Measurements from ENCODE around the gene SGF29. TPM values are rescaled to one million over a fixed set of nuclear protein-coding genes. Genes with fewer than 3 reads are reported as not detected.
A peak's percentile ranks its signal among the peaks of the same experiment; 100 is the strongest.
"Not testable (repeated sequence)": the region's sequence is repeated elsewhere in the genome, so short reads cannot be mapped to it uniquely, and the experiment has no call there.

SGF29 gene
- polyA plus RNA-seq, 1 experiment = 1.7 TPM

- H3K27ac ChIP-seq (ENCODE audit: low read depth, low read length) = no peak overlapping the region
- ChIA-PET POLR2A (no interaction called here), CTCF (interaction anchor here (0.6 kb wide), 1 partner anchor 14 kb away, joined by 4 read pairs; no protein-coding TSS in a partner anchor)
- DNase-seq (ENCODE audit: low read depth, low spot score) = no peak
- H3K4me3 ChIP-seq (ENCODE audit: low read depth, low read length) = no peak overlapping the region
- TF ChIP-seq CTCF (IDR thresholded peaks at IDR 0.05; ENCODE audit: low read depth, low read length) = no peak
- no peaks in the 10 kb centered on the region for H3K9me3 ChIP-seq (ENCODE audit: control insufficient read depth, insufficient read depth, low read length)
- H3K27me3 ChIP-seq (ENCODE audit: control insufficient read depth, insufficient read depth, low read length) = peaks cover 2% of the 10 kb centered on the region
Measured at GRCh38 chr16:28596115-28596630, 42.5 kb downstream of the SGF29 start.

GRCh38 chr16:28596840-28597691 is 43.3 kb downstream of the SGF29 start, which contains the start of gene SULT1A2:
TSS of gene SULT1A2 (minus strand) at chr16:28597050. CDS start at chr16:28595930, 1,120 bp downstream.
- no peaks in the 10 kb centered on the region for H3K9me3 ChIP-seq (ENCODE audit: control insufficient read depth, insufficient read depth, low read length)
- DNase-seq (ENCODE audit: low read depth, low spot score) = no peak
- ChIA-PET POLR2A (no interaction called here), CTCF (interaction anchor here (0.6 kb wide), 1 partner anchor 13 kb away, joined by 4 read pairs; no protein-coding TSS in a partner anchor)
- no peak within 1 kb of the TSS for H3K27ac ChIP-seq (ENCODE audit: low read depth, low read length)
- H3K27me3 ChIP-seq (ENCODE audit: control insufficient read depth, insufficient read depth, low read length) = peaks cover 2% of the 10 kb centered on the region
- TF ChIP-seq CTCF (IDR thresholded peaks at IDR 0.05; ENCODE audit: low read depth, low read length) = no peak
- H3K4me3 ChIP-seq (ENCODE audit: low read depth, low read length) = no peak within 1 kb of the TSS

GRCh38 chr16:28597692-28598261 is 44.1 kb downstream of the SGF29 start:
- POLR2A ChIA-PET = no interaction called here
- Histone ChIP-seq H3K27me3 (ENCODE audit: control insufficient read depth, insufficient read depth, low read length) (peaks cover 4% of the 10 kb centered on the region), H3K9me3 (ENCODE audit: control insufficient read depth, insufficient read depth, low read length) (no peaks in the 10 kb centered on the region), H3K4me3 (ENCODE audit: low read depth, low read length) (no peak overlapping the region), H3K27ac (ENCODE audit: low read depth, low read length) (no peak overlapping the region)
- no peak for DNase-seq (ENCODE audit: low read depth, low spot score)
- CTCF ChIA-PET = no interaction called here
- 0 out of 2 replicates have a peak, but pooled peaks have one; percentile 9 for TF ChIP-seq CTCF (IDR thresholded peaks at IDR 0.05; ENCODE audit: low read depth, low read length)

- CTCF ChIA-PET; H3K27ac ChIP-seq (ENCODE audit: low read depth, low read length); POLR2A ChIA-PET: not testable (repeated sequence)
Measured at GRCh38 chr16:28599377-28600285, 45.9 kb downstream of the SGF29 start.

GRCh38 chr16:28600965-28601364 is 47.2 kb downstream of the SGF29 start:
- CTCF ChIA-PET; DNase-seq (ENCODE audit: low read depth, low spot score); H3K9me3 ChIP-seq (ENCODE audit: control insufficient read depth, insufficient read depth, low read length); H3K27ac ChIP-seq (ENCODE audit: low read depth, low read length); POLR2A ChIA-PET; H3K4me3 ChIP-seq (ENCODE audit: low read depth, low read length): not testable (repeated sequence)
- H3K27me3 ChIP-seq (ENCODE audit: control insufficient read depth, insufficient read depth, low read length) = peaks cover 26% of the 10 kb centered on the region

More at GRCh38 chr16:28599377-28600285, 45.9 kb downstream of the SGF29 start:
- H3K9me3 ChIP-seq (ENCODE audit: control insufficient read depth, insufficient read depth, low read length); H3K4me3 ChIP-seq (ENCODE audit: low read depth, low read length); DNase-seq (ENCODE audit: low read depth, low spot score): not testable (repeated sequence)
- H3K27me3 ChIP-seq (ENCODE audit: control insufficient read depth, insufficient read depth, low read length) = peaks cover 19% of the 10 kb centered on the region

GRCh38 chr16:28601589-28601988 is 47.9 kb downstream of the SGF29 start:
- H3K27ac ChIP-seq (ENCODE audit: low read depth, low read length); H3K9me3 ChIP-seq (ENCODE audit: control insufficient read depth, insufficient read depth, low read length); POLR2A ChIA-PET; H3K4me3 ChIP-seq (ENCODE audit: low read depth, low read length); DNase-seq (ENCODE audit: low read depth, low spot score); CTCF ChIA-PET: not testable (repeated sequence)
- H3K27me3 ChIP-seq (ENCODE audit: control insufficient read depth, insufficient read depth, low read length) = peaks cover 32% of the 10 kb centered on the region

- peaks cover 37% of the 10 kb centered on the region for H3K27me3 ChIP-seq (ENCODE audit: control insufficient read depth, insufficient read depth, low read length)
- DNase-seq (ENCODE audit: low read depth, low spot score); H3K27ac ChIP-seq (ENCODE audit: low read depth, low read length); POLR2A ChIA-PET; H3K4me3 ChIP-seq (ENCODE audit: low read depth, low read length); CTCF ChIA-PET; H3K9me3 ChIP-seq (ENCODE audit: control insufficient read depth, insufficient read depth, low read length): not testable (repeated sequence)
Measured at GRCh38 chr16:28602062-28602461, 48.3 kb downstream of the SGF29 start.
